Central memory CD8-positive, alpha-beta T cell (primary cell): ENCODE data around the gene LATS2.

Source experiments
- ATAC-seq: fragments of 150-1000 bp; cut with Tn5 transposase; replicated peaks from 2 replicates; pipeline ENCODE4 v1.10.0; 2022; ENCODE audit warnings: mild to moderate bottlenecking, moderate FRiP score, moderate number of reproducible peaks; ENCODE audit not compliant: poor library complexity, severe bottlenecking; ENCODE audit errors: extremely low read depth
- DNase-seq, 2 donors: peaks; one replicate each; pipeline ENCODE4 v3.0.0; 2021; ENCODE audit warnings: low spot score in 2 of 2
- H3K27ac Mint-ChIP-seq: one replicate; pipeline ENCODE4 v1.8.0; 2022; ENCODE audit warnings: low read depth, mild to moderate bottlenecking, moderate library complexity, mixed read lengths
- H3K27me3 Mint-ChIP-seq: one replicate; pipeline ENCODE4 v1.8.0; 2022; ENCODE audit warnings: mixed read lengths
- H3K36me3 Mint-ChIP-seq: one replicate; pipeline ENCODE4 v1.8.0; 2022; ENCODE audit warnings: mild to moderate bottlenecking, moderate library complexity, mixed read lengths; ENCODE audit not compliant: insufficient read depth
- H3K4me1 Mint-ChIP-seq: one replicate; pipeline ENCODE4 v1.8.0; 2022; ENCODE audit warnings: mixed read lengths
- H3K4me3 Mint-ChIP-seq: one replicate; pipeline ENCODE4 v1.8.0; 2022; ENCODE audit warnings: mild to moderate bottlenecking, moderate library complexity, mixed read lengths
- H3K9me3 Mint-ChIP-seq: one replicate; pipeline ENCODE4 v1.8.0; 2022; ENCODE audit warnings: mixed read lengths

Gene LATS2

GRCh38 chr13:21034603-21035191 lies 26.7 kb downstream of the LATS2 start:
- Mint-ChIP-seq H3K27me3 (no peaks in the 10 kb centered on the region), H3K4me3 (no peak overlapping the region), H3K4me1 (peaks cover 22% of the 10 kb centered on the region), H3K27ac (no peak overlapping the region), H3K36me3 (no peaks in the 10 kb centered on the region), H3K9me3 (no peaks in the 10 kb centered on the region)
- ATAC-seq (no peak), DNase-seq (no peak)

DNA sequence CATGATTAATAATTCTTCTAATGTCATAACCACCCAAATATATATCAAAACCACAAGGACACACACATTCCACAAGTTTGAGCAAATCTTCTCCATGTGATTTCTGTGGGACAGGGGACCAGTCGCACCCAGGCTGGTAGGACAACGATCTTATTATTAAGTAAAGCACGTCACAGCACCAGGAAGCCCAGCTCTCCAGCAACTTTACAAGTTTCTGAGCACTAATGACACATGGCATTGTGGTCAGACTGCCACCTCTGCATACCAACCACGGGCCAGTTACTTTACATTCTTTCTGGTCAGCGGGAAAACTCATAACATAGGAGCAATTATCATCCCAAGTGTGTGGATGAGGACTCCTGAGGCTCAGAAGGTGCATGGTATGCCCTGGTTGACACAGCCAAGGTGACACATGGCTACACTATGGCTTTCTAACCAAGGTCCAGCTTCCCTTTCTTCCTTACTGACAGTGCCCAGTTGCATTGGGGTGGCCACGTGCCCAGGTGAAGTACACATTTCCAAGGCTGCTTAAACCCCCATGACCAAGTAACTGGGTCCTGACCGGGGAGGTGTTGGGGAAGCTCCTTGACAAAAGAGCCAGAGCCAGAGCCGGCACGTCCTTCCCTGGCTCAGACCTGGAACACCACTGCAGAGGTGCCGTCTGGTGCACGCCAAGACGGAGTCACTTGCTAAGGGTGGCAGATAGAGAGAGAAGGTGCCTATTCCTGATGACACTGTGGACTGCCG lies 27.4 kb downstream of the LATS2 start:
- H3K9me3 Mint-ChIP-seq: no peaks in the 10 kb centered on the region
- no peak overlapping the region for H3K4me3 Mint-ChIP-seq
- ATAC-seq (no peak), DNase-seq (no peak)
- no peaks in the 10 kb centered on the region for H3K36me3 Mint-ChIP-seq
- H3K4me1 Mint-ChIP-seq: peaks cover 15% of the 10 kb centered on the region
- H3K27me3 Mint-ChIP-seq: no peaks in the 10 kb centered on the region
- H3K27ac Mint-ChIP-seq: no peak overlapping the region

GRCh38 chr13:21033212-21033840 lies 28.1 kb downstream of the LATS2 start:
- H3K9me3 Mint-ChIP-seq: no peaks in the 10 kb centered on the region
- no peak for ATAC-seq
- no peak overlapping the region for H3K4me3 Mint-ChIP-seq
- peaks cover 11% of the 10 kb centered on the region for H3K4me1 Mint-ChIP-seq
- no peak overlapping the region for H3K27ac Mint-ChIP-seq
- H3K27me3 Mint-ChIP-seq: no peaks in the 10 kb centered on the region
- no peak for DNase-seq
- H3K36me3 Mint-ChIP-seq: no peaks in the 10 kb centered on the region

- H3K4me1 Mint-ChIP-seq: peaks cover 11% of the 10 kb centered on the region
- ATAC-seq (no peak), DNase-seq (no peak)
Measured at GRCh38 chr13:21032656-21033055, 28.7 kb downstream of the LATS2 start.

DNA sequence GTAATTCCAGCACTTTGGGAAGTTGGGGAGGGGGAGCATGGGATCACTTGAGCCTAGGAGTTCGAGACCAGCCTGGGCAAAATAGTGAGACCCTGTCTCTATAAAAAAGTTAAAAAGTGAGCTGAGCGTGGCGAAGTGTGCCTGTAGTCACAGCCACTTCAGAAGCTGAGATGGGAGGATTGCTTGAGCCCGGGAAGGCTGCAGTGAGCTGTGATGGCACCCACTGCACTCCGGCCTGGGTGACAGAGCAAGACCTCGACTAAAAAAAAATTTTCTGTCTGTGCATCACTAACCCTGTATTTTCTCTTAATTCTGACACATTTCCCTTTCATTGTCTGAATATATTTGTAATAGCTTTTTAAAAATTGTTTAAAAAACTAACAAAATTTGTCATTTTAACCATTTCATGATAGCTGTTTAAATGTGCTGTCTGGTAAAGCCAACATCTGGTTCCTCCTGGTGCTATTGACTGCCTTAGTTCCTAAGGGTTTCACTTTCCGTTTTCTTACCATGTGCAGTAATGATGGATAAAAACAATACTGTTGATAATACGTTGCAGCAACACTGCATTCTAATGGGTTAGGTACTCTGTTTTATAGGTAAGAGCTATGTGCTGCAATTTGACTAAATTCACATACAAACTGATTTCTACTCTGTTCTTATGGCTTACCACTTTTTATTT lies 29.7 kb downstream of the LATS2 start:
- DNase-seq (no peak), ATAC-seq (no peak)
- H3K36me3 Mint-ChIP-seq: no peaks in the 10 kb centered on the region
- peaks cover 11% of the 10 kb centered on the region for H3K4me1 Mint-ChIP-seq
- no peaks in the 10 kb centered on the region for H3K27me3 Mint-ChIP-seq
- H3K27ac Mint-ChIP-seq: no peak overlapping the region
- no peaks in the 10 kb centered on the region for H3K9me3 Mint-ChIP-seq
- no peak overlapping the region for H3K4me3 Mint-ChIP-seq

More at GRCh38 chr13:21032656-21033055, 28.7 kb downstream of the LATS2 start:
- no peak overlapping the region for H3K27ac Mint-ChIP-seq
- no peaks in the 10 kb centered on the region for H3K27me3 Mint-ChIP-seq
- H3K4me3 Mint-ChIP-seq: no peak overlapping the region
- no peaks in the 10 kb centered on the region for H3K36me3 Mint-ChIP-seq
- no peaks in the 10 kb centered on the region for H3K9me3 Mint-ChIP-seq

DNA sequence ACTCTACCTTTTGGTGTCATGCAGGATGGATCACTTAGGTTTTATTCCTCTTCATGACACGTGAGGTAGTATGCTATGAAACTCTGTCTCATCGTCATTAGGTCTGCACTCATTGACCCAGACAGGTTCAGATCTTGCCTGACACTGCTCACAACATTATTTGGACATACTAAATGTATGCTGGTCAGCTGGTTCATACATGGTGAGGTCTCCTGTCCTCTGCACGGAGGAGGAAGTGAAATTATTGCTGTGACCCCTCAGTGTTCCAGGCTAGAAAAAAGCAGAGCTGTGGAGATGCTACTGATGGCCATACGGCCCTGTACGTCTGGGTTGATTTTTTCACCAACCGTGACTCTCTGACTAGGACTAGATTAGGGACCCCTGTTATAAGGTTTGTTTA lies 35.8 kb downstream of the LATS2 start:
- H3K4me3 Mint-ChIP-seq: no peak overlapping the region
- peaks cover 2% of the 10 kb centered on the region for H3K36me3 Mint-ChIP-seq
- no peaks in the 10 kb centered on the region for H3K27me3 Mint-ChIP-seq
- H3K4me1 Mint-ChIP-seq: no peaks in the 10 kb centered on the region
- ATAC-seq: no peak
- DNase-seq: no peak
- H3K9me3 Mint-ChIP-seq: no peaks in the 10 kb centered on the region
- H3K27ac Mint-ChIP-seq: no peak overlapping the region

DNA sequence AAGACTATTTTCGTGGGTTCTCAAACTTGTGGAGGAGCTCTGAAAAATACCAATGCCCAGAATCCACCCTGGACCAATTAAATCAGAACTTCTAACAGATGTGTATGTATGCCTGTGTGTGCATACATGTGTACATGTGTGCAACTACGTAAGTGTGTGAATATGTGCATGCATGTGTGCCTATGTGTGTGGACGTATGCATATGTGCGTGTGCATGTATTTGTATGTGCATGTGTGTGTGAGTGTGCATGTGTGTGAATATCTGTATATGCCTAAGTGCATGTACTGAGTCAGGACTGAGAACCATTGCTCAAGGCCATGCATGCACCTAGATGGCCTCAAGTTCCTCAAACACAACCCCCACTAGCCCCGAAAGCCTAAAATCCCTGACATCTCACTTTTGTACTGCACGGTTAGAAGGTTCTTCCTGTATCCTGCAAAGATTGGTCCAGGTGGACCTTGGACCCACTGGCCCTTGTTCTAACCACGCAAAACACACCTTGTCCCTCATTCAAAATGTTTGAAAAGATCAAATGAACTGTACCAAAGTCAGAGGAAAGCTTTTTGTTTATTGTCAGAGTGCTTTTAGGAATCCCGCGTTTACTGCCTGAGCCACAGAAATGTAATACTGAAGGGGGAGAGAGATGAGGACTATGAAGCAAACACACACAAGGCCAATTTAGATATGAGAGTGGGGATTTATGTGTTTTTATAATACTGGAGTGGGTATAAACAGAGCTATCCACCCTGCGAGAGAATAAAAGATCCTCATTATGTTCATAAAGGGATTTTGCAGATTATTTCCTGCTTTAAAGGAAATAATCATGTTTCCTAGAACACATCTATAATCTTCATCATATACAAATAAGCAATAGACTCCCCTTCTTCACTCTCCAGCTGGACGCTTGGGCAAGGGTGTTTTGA lies 39.1 kb downstream of the LATS2 start:
- peaks cover 3% of the 10 kb centered on the region for H3K36me3 Mint-ChIP-seq
- DNase-seq: no peak
- no peaks in the 10 kb centered on the region for H3K9me3 Mint-ChIP-seq
- H3K4me1 Mint-ChIP-seq: no peaks in the 10 kb centered on the region
- no peaks in the 10 kb centered on the region for H3K27me3 Mint-ChIP-seq
- ATAC-seq: no peak
- no peak overlapping the region for H3K4me3 Mint-ChIP-seq
- H3K27ac Mint-ChIP-seq: no peak overlapping the region

GRCh38 chr13:21020581-21020980 lies 40.8 kb downstream of the LATS2 start:
- ATAC-seq (no peak), DNase-seq (no peak)
- Mint-ChIP-seq H3K4me1 (peaks cover 6% of the 10 kb centered on the region), H3K36me3 (peaks cover 3% of the 10 kb centered on the region), H3K9me3 (no peaks in the 10 kb centered on the region), H3K27me3 (no peaks in the 10 kb centered on the region), H3K4me3 (no peak overlapping the region), H3K27ac (no peak overlapping the region)

DNA sequence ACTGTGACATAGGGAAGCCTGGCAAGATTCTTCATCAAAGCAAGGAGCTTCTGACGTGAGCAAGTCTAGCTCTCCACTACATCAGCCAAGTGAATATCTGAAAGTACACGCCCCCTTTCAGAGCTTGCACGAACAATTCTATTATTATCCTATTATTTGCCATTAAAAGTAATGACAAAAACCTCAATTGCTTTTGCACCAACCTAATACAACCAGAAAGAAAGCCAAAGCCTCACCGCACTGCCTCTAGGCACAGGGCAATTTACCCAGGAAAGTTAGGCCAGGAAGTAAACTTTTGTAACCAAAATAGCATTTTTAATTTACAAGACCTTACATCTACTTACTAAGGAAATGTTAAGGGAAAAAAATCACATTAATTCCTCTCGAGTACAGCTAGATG lies 41.2 kb downstream of the LATS2 start:
- H3K9me3 Mint-ChIP-seq: no peaks in the 10 kb centered on the region
- peaks cover 3% of the 10 kb centered on the region for H3K36me3 Mint-ChIP-seq
- peaks cover 6% of the 10 kb centered on the region for H3K4me1 Mint-ChIP-seq
- no peak overlapping the region for H3K27ac Mint-ChIP-seq
- DNase-seq (no peak), ATAC-seq (no peak)
- no peaks in the 10 kb centered on the region for H3K27me3 Mint-ChIP-seq
- H3K4me3 Mint-ChIP-seq: no peak overlapping the region

GRCh38 chr13:21018220-21018619 lies 43.2 kb downstream of the LATS2 start:
- H3K36me3 Mint-ChIP-seq: peaks cover 3% of the 10 kb centered on the region
- DNase-seq: no peak
- H3K4me3 Mint-ChIP-seq: no peak overlapping the region
- no peaks in the 10 kb centered on the region for H3K27me3 Mint-ChIP-seq
- no peak overlapping the region for H3K27ac Mint-ChIP-seq
- peaks cover 6% of the 10 kb centered on the region for H3K4me1 Mint-ChIP-seq
- H3K9me3 Mint-ChIP-seq: no peaks in the 10 kb centered on the region
- ATAC-seq: no peak

- H3K9me3 Mint-ChIP-seq: no peaks in the 10 kb centered on the region
- no peak for ATAC-seq
- no peak overlapping the region for H3K4me3 Mint-ChIP-seq
Measured at GRCh38 chr13:21016487-21016886, 44.9 kb downstream of the LATS2 start.

GRCh38 chr13:21015284-21015683 lies 46.1 kb downstream of the LATS2 start:
- H3K36me3 Mint-ChIP-seq: peaks cover 2% of the 10 kb centered on the region
- no peaks in the 10 kb centered on the region for H3K9me3 Mint-ChIP-seq
- DNase-seq (no peak), ATAC-seq (no peak)
- peaks cover 6% of the 10 kb centered on the region for H3K4me1 Mint-ChIP-seq
- no peaks in the 10 kb centered on the region for H3K27me3 Mint-ChIP-seq
- H3K4me3 Mint-ChIP-seq: no peak overlapping the region
- no peak overlapping the region for H3K27ac Mint-ChIP-seq

More at GRCh38 chr13:21016487-21016886, 44.9 kb downstream of the LATS2 start:
- Mint-ChIP-seq H3K4me1 (peaks cover 6% of the 10 kb centered on the region), H3K27ac (no peak overlapping the region), H3K27me3 (no peaks in the 10 kb centered on the region), H3K36me3 (peaks cover 2% of the 10 kb centered on the region)
- DNase-seq: no peak
